HFFc6 (cell line): ENCODE results near the gene LSM6. TPM values are rescaled to one million over a fixed set of nuclear protein-coding genes. Genes with fewer than 3 reads are reported as not detected.

ENCODE experiments used
- DNase-seq: peaks from one replicate; pipeline ENCODE4 v3.0.0-alpha.2; 2018
- H3K27ac Mint-ChIP-seq: 2 replicates; pipeline ENCODE4 v1.8.0; 2020; ENCODE audit warnings: mild to moderate bottlenecking, mixed read lengths
- H3K27me3 Mint-ChIP-seq: 2 replicates; pipeline ENCODE4 v1.8.0; 2021; ENCODE audit warnings: mild to moderate bottlenecking, moderate library complexity, mixed read lengths; ENCODE audit not compliant: insufficient read depth
- H3K36me3 Mint-ChIP-seq: 2 replicates; pipeline ENCODE4 v1.8.0; 2021; ENCODE audit warnings: low read depth, mixed read lengths
- H3K4me1 Mint-ChIP-seq: 2 replicates; pipeline ENCODE4 v1.8.0; 2020; ENCODE audit warnings: low read depth, mixed read lengths
- H3K4me3 Mint-ChIP-seq: 2 replicates; pipeline ENCODE4 v1.8.0; 2020; ENCODE audit warnings: mild to moderate bottlenecking, moderate library complexity, mixed read lengths
- H3K9me3 Mint-ChIP-seq: 2 replicates; pipeline ENCODE4 v1.8.0; 2020; ENCODE audit warnings: mild to moderate bottlenecking, mixed read lengths
- total RNA-seq, 6 experiments: library from RNA; stranded (reverse); fragmentation: NEBNext Ultra II Directional; extraction: Animal tissue kit (Norgen Biotek cat#: 25700); gene quantifications; 2 replicates in 1 of 6; 3 replicates in 5 of 6; pipeline ENCODE4 v1.2.3, GENCODE V29; 2021
- TF ChIP-seq, protein P1 (sequence below): fragments of 200-600 bp; sonication (generic); IDR thresholded peaks from 2 replicates; pipeline ENCODE4 v1.5.0; 2021; ENCODE audit warnings: antibody characterized with exemption, mild to moderate bottlenecking

The LSM6 gene
- total RNA-seq, 6 experiments from 2014 or later, result 18.8 to 27.9 (median 21.7) TPM

DNA sequence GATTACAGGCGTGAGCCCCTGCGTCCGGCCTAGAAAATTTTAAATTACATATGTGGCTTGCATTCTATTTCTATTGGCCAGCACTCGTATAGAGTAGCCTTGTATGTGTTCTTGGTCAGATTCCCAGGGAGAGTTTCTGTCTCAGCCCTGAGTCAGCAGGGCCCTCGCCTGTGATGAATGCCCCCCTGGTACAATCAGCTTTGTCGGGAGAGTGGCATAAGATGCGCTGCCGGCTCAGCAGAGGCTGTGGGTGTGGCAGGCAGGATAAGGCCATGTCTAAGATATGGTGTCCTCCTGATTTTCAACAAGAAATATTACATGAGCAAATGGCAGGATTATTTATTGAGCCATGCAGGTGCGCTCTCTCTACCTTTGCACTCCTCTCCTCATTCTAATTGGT lies 37.3 kb downstream of the LSM6 start:
- no peak overlapping the region for H3K4me3 Mint-ChIP-seq
- H3K4me1 Mint-ChIP-seq, result no peaks in the 10 kb centered on the region
- H3K27ac Mint-ChIP-seq, result no peak overlapping the region
- no peak for DNase-seq
- TF ChIP-seq, protein P1, sequence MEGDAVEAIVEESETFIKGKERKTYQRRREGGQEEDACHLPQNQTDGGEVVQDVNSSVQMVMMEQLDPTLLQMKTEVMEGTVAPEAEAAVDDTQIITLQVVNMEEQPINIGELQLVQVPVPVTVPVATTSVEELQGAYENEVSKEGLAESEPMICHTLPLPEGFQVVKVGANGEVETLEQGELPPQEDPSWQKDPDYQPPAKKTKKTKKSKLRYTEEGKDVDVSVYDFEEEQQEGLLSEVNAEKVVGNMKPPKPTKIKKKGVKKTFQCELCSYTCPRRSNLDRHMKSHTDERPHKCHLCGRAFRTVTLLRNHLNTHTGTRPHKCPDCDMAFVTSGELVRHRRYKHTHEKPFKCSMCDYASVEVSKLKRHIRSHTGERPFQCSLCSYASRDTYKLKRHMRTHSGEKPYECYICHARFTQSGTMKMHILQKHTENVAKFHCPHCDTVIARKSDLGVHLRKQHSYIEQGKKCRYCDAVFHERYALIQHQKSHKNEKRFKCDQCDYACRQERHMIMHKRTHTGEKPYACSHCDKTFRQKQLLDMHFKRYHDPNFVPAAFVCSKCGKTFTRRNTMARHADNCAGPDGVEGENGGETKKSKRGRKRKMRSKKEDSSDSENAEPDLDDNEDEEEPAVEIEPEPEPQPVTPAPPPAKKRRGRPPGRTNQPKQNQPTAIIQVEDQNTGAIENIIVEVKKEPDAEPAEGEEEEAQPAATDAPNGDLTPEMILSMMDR, result no peak
- H3K36me3 Mint-ChIP-seq, result no peaks in the 10 kb centered on the region
- H3K9me3 Mint-ChIP-seq, result no peaks in the 10 kb centered on the region
- peaks cover 5% of the 10 kb centered on the region for H3K27me3 Mint-ChIP-seq

DNA sequence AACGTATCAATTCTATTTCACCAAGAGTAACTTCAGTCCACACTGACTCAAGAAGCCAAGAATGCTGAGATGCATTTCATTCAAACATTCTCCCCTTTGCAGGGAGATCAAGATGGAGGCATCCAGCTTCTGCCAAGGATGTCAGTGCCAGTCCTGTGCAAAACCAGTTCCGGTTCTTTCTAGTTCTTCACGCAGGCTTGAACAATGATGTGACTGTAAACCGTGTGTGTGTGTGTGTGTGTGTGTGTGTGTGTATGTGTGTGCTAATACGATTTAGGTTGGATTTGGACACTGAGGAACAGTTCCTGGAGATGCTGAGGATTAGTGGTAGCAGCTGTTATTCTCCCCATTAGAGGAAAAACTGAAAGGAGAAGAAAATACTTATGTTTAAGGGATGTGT lies 38.7 kb downstream of the LSM6 start, which contains the start of gene REELD1:
Gene REELD1, plus strand, starts transcription at position 301 of the 400 bp plus-strand sequence. CDS start 2,415 bp downstream, outside the sequence.
- no peak within 1 kb of the TSS for H3K4me3 Mint-ChIP-seq
- no peak for DNase-seq
- H3K27me3 Mint-ChIP-seq, result peaks cover 5% of the 10 kb centered on the region
- no peaks in the 10 kb centered on the region for H3K9me3 Mint-ChIP-seq
- TF ChIP-seq, protein P1, result no peak
- H3K4me1 Mint-ChIP-seq, result no peaks in the 10 kb centered on the region
- H3K36me3 Mint-ChIP-seq, result no peaks in the 10 kb centered on the region
- no peak within 1 kb of the TSS for H3K27ac Mint-ChIP-seq

DNA sequence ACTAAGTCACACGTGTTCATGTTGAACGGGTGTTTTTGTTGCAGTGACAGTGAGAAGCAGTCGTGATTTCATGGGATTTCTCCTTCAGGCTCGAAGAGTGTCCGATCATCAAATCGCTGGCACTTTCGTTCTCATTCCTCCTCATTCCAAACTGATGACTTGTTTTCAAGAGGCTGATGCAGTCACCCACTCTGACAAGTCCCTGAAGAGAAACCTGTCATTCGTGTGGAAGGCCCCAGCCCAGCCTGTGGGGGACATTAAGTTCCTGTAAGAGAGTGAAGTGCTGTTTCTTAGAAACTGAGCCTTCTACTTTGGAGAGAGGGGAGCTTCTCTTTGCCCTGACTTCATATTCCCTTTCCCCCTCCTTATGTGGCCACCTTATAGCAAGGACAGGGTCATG lies 46.8 kb downstream of the LSM6 start:
- no peaks in the 10 kb centered on the region for H3K9me3 Mint-ChIP-seq
- H3K27me3 Mint-ChIP-seq, result peaks cover 2% of the 10 kb centered on the region; the same call in 1 of the 2 replicates
- DNase-seq, result peak; percentile 2
- TF ChIP-seq, protein P1, result no peak
- H3K4me3 Mint-ChIP-seq, result peak overlapping the region; percentile 70; the same call in 1 of the 2 replicates
- peak overlapping the region; percentile 61; the same call in 1 of the 2 replicates for H3K27ac Mint-ChIP-seq
- no peaks in the 10 kb centered on the region for H3K36me3 Mint-ChIP-seq
- peaks cover 16% of the 10 kb centered on the region for H3K4me1 Mint-ChIP-seq

DNA sequence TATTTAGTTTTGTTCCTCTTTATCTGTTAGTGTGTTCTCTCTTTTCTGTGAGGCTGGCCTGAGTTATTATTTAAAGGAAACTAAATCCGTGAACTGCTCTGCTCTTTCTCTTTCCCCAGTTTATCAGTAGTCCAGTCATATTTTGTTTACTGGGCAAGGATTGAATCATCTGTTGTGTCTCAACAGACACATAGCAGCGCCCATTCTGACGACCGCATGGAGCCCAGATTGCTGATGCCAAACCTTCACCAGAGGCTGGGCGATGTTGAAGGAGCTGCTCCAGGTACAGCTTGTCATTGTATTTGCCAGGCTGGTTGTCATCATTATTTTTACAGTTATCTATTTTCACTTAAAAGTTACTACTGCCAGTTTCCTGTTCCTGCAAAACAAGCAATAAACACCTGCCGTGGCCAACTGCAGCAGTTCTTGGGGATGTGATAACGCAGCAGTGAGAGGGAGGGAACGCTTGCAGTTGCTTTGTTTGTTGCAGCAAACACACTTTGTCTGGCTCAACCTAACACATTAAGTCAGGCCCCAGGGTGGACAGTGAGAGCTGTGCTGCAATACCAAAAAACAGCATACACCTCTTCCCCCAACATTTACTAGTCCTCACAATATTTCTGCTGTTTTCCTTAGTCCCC lies 48.9 kb downstream of the LSM6 start:
- no peaks in the 10 kb centered on the region for H3K9me3 Mint-ChIP-seq
- TF ChIP-seq, protein P1, result no peak
- peaks cover 2% of the 10 kb centered on the region; the same call in 1 of the 2 replicates for H3K27me3 Mint-ChIP-seq
- no peaks in the 10 kb centered on the region for H3K36me3 Mint-ChIP-seq
- DNase-seq, result no peak
- H3K4me3 Mint-ChIP-seq, result no peak overlapping the region
- H3K4me1 Mint-ChIP-seq, result peaks cover 16% of the 10 kb centered on the region
- H3K27ac Mint-ChIP-seq, result no peak overlapping the region

DNA sequence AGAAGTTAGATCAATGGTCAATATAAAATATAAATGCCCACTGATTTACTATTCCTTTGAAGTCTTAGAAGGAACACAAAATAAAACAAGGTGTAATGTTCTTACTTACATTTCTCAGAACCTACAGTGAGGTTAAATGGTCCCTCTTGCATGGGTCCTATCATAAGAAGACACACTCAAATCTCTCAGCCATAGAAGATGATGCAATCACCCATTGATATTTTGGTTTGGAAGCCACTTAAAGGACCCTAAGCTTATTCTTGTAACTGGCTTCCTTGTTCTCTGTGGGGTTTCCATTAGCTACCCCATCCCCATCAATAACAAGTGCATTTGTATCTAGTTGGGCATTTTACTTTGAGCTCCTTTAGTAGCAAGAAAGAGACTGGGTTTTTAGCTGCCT lies 53.9 kb downstream of the LSM6 start:
- Mint-ChIP-seq H3K27me3 (peaks cover 1% of the 10 kb centered on the region; the same call in 1 of the 2 replicates), H3K4me3 (no peak overlapping the region), H3K4me1 (peaks cover 2% of the 10 kb centered on the region), H3K27ac (no peak overlapping the region), H3K36me3 (peaks cover 6% of the 10 kb centered on the region; the same call in 1 of the 2 replicates), H3K9me3 (peaks cover 7% of the 10 kb centered on the region)
- TF ChIP-seq, protein P1, result no peak
- DNase-seq, result no peak
